ENCODE measurements around the gene ETV4. TPM values are rescaled to one million over a fixed set of nuclear protein-coding genes. Genes with fewer than 3 reads are reported as not detected.

Gene ETV4
- total and polyA plus RNA-seq, 7 donors = 0.21 to 0.44 (median 0.31) TPM

DNA sequence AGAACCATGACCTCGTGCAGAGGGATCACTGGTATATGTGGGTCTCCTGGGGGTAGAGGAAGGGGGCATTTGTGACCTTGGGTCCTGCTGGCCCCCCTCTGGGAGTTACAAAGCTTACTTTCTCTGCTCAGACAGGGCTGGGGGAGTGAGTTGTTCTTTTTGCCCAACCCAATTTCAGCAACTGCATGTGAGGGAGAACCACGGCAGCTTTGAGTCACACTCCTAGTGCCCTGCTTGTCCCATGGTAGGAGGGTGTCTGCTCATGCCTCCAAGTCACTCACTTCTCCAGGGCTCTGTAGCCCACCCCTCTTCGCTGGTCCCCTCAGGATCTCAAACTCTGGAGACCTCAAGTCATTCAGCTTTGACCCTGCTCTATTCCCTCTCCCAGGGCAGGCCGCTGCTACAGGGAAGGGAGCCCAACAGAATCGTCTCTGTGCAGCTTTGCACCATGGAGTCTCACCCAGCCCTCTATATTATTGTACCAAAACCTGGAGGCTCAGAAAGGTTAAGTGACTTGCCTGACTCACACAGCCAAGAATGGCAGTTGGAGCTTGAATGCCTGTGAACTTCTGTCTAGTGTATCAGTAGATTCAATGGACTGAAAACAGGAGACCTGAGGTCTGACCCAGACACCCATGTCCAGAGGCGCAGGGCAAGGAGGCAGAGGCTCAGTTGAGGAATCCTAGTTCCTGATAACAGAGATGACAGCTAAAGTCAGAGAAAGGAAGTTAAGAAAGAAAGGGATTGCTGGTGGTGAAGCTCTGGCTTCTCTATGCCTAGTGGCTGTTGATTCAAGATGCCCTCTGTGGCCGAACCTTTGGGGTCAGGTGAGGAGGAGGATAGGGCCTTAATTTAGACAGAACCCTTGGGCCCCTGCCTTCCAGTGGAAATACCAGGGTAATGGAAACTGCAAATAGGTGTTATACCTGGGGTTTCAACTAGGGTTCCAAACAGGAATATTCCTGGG, 14.6 kb upstream of the ETV4 start:
- ATAC-seq = no peak
- WGBS, 3 donors = 87 to 92% (median 91%) methylated on average over 7 of the region's 7 CpGs
- Histone ChIP-seq H3K9me3 (no peaks in the 10 kb centered on the region), H3K27ac (no peak overlapping the region), H3K36me3 (ENCODE audit: insufficient read depth in 1 of 2, low read depth in 1 of 2) (no peaks in the 10 kb centered on the region), H3K27me3 (ENCODE audit: insufficient read depth in 3 of 3, low read length in 2 of 3) (peaks cover 0 to 12% (median 0%) of the 10 kb centered on the region in 3 donors), H3K4me3 (no peak overlapping the region), H3K4me1 (peaks cover 6% of the 10 kb centered on the region)
- TF ChIP-seq, protein P1, sequence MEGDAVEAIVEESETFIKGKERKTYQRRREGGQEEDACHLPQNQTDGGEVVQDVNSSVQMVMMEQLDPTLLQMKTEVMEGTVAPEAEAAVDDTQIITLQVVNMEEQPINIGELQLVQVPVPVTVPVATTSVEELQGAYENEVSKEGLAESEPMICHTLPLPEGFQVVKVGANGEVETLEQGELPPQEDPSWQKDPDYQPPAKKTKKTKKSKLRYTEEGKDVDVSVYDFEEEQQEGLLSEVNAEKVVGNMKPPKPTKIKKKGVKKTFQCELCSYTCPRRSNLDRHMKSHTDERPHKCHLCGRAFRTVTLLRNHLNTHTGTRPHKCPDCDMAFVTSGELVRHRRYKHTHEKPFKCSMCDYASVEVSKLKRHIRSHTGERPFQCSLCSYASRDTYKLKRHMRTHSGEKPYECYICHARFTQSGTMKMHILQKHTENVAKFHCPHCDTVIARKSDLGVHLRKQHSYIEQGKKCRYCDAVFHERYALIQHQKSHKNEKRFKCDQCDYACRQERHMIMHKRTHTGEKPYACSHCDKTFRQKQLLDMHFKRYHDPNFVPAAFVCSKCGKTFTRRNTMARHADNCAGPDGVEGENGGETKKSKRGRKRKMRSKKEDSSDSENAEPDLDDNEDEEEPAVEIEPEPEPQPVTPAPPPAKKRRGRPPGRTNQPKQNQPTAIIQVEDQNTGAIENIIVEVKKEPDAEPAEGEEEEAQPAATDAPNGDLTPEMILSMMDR (IDR thresholded peaks at IDR 0.05) = no peak
- no peak for DNase-seq
- intact Hi-C loops (cut with DNase I) = no loop called here

DNA sequence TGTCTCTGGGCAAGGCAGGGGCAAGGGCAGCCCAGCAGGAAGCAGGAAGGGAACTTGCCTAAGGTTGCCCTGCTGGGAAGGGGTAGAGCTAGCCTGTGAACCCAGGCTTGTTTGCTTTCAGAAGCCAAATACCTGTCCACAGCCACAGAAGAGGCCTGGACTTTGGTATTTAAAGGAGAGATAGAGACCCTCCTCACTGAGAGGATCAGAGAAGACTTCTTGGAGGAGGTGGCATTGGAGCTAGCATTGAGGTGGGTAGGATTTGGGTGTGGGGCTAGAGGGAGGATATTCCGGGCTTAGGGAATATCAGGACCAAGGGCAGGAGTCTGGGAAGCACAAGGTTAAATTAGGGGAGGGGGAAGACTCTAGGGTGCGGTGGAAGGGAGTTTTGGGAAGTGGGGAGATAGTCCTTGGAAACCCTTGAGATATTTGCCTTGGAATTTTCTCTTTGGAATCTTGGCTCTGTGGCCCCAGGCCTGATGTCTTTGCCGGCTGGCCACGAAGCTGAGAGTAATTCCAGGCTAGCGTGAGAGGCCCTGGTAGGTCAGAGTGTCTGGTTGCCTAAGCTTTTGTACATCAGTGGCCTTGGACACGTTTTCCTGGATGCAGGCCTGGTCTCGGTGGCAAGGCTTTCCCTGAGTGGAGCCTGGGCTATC, 13.1 kb upstream of the ETV4 start:
- H3K27me3 ChIP-seq (ENCODE audit: insufficient read depth in 3 of 3, low read length in 2 of 3) = peaks cover 0 to 8% (median 0%) of the 10 kb centered on the region in 3 donors
- ATAC-seq (no peak), DNase-seq (peak in 1 of 2 donors; percentile 33)
- intact Hi-C loops (cut with DNase I) = no loop called here
- no peak overlapping the region for H3K4me3 ChIP-seq
- no peaks in the 10 kb centered on the region for H3K36me3 ChIP-seq (ENCODE audit: insufficient read depth in 1 of 2, low read depth in 1 of 2)
- peaks cover 6% of the 10 kb centered on the region for H3K4me1 ChIP-seq
- 46 to 69% (median 49%) methylated on average over 7 of the region's 7 CpGs for WGBS, 3 donors
- TF ChIP-seq, protein P1 (IDR thresholded peaks at IDR 0.05) = no peak
- no peak overlapping the region for H3K27ac ChIP-seq
- H3K9me3 ChIP-seq = no peaks in the 10 kb centered on the region

DNA sequence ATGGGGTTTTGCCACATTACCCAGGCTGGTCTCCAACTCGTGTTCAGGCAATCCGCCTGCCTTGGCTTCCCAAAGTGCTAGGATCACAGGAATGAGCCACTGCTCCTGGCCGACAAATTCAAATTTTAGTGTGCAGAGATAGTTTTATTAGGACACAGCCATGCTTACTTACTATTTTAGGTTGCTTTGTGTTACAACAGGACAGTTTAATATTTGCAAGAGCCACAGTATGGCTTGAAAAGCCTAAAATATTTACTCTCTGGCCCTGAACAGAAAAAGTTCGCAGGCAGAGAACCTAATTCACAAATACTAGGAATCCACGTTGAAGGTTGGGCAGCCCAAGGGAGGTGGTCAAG, 12.6 kb upstream of the ETV4 start:
- TF ChIP-seq, protein P1 (IDR thresholded peaks at IDR 0.05) = no peak
- 88 to 89% (median 89%) methylated on average over 5 of the region's 5 CpGs for WGBS, 3 donors
- intact Hi-C loops (cut with DNase I) = no loop called here
- DNase-seq (no peak), ATAC-seq (no peak)
- no peak overlapping the region for H3K4me3 ChIP-seq
- peaks cover 0 to 5% (median 0%) of the 10 kb centered on the region in 3 donors for H3K27me3 ChIP-seq (ENCODE audit: insufficient read depth in 3 of 3, low read length in 2 of 3)
- H3K27ac ChIP-seq = no peak overlapping the region
- H3K36me3 ChIP-seq (ENCODE audit: insufficient read depth in 1 of 2, low read depth in 1 of 2) = no peaks in the 10 kb centered on the region
- H3K4me1 ChIP-seq = peaks cover 6% of the 10 kb centered on the region
- no peaks in the 10 kb centered on the region for H3K9me3 ChIP-seq

DNA sequence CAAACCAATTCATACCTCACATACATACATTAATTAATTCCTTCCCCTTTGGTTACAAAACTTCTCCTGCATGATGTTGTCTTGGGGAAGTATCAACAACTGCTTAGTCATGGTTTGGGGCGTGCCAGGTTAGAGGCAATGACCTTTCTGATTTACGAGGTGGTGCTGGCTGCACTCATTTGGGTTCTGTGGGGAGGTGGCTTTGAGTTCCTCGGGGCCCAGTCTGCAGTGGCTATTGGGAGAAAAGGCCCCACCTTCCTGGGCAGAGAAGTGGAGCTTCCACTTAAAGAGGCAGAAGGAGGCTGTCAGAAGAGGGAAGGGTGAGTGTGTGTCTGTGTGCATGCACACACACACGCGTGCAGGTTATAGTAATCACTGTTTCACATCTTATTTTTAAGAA, 10.2 kb upstream of the ETV4 start:
- Histone ChIP-seq H3K27ac (no peak overlapping the region), H3K4me1 (peaks cover 11% of the 10 kb centered on the region), H3K4me3 (no peak overlapping the region), H3K27me3 (ENCODE audit: insufficient read depth in 3 of 3, low read length in 2 of 3) (no peaks in the 10 kb centered on the region), H3K9me3 (no peaks in the 10 kb centered on the region), H3K36me3 (ENCODE audit: insufficient read depth in 1 of 2, low read depth in 1 of 2) (no peaks in the 10 kb centered on the region)
- DNase-seq = peak; percentile 32 to 58
- ATAC-seq = peak; percentile 58 to 88 (median 72)
- TF ChIP-seq, protein P1 (IDR thresholded peaks at IDR 0.05) = no peak
- intact Hi-C loops (cut with DNase I) = no loop called here
- WGBS, 3 donors = 41 to 52% (median 44%) methylated on average over 5 of the region's 5 CpGs

Measured in psoas muscle (tissue), 8 donors.